ENCODE measurements around the gene FAM117B.

DNA sequence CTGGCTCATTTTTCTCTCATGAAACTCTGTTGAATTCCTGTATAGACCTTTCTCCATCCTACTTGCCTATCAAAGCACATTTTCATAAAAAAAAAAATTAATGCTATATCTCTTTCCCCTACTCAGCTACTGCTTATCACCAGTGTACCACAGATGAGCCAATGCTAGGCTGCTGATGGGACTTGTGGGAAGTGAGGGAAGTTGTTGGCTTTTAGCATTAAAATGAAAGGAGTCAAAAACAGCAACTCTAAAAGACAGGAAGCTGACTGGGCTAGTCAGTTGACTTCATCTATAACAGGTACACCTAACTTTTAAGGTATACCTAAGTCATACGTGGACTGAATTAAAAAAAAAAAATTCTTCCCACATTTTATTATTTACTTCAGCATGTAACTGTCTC is 102.1 kb downstream of the FAM117B start:
- TF ChIP-seq, protein P1, sequence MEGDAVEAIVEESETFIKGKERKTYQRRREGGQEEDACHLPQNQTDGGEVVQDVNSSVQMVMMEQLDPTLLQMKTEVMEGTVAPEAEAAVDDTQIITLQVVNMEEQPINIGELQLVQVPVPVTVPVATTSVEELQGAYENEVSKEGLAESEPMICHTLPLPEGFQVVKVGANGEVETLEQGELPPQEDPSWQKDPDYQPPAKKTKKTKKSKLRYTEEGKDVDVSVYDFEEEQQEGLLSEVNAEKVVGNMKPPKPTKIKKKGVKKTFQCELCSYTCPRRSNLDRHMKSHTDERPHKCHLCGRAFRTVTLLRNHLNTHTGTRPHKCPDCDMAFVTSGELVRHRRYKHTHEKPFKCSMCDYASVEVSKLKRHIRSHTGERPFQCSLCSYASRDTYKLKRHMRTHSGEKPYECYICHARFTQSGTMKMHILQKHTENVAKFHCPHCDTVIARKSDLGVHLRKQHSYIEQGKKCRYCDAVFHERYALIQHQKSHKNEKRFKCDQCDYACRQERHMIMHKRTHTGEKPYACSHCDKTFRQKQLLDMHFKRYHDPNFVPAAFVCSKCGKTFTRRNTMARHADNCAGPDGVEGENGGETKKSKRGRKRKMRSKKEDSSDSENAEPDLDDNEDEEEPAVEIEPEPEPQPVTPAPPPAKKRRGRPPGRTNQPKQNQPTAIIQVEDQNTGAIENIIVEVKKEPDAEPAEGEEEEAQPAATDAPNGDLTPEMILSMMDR (IDR thresholded peaks at IDR 0.05): no peak
- no peak for TF ChIP-seq POLR2A (IDR thresholded peaks at IDR 0.05)
